NCI-H2227 treated with DMSO at 0.1 percent for 48 hours (cell line): ENCODE data around the gene MTMR10.

ENCODE experiments used
- DNase-seq: peaks from one replicate; lab custom pipeline; 2025; lab: John Stamatoyannopoulos, UW

Gene MTMR10, protein sequence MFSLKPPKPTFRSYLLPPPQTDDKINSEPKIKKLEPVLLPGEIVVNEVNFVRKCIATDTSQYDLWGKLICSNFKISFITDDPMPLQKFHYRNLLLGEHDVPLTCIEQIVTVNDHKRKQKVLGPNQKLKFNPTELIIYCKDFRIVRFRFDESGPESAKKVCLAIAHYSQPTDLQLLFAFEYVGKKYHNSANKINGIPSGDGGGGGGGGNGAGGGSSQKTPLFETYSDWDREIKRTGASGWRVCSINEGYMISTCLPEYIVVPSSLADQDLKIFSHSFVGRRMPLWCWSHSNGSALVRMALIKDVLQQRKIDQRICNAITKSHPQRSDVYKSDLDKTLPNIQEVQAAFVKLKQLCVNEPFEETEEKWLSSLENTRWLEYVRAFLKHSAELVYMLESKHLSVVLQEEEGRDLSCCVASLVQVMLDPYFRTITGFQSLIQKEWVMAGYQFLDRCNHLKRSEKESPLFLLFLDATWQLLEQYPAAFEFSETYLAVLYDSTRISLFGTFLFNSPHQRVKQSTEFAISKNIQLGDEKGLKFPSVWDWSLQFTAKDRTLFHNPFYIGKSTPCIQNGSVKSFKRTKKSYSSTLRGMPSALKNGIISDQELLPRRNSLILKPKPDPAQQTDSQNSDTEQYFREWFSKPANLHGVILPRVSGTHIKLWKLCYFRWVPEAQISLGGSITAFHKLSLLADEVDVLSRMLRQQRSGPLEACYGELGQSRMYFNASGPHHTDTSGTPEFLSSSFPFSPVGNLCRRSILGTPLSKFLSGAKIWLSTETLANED

DNA sequence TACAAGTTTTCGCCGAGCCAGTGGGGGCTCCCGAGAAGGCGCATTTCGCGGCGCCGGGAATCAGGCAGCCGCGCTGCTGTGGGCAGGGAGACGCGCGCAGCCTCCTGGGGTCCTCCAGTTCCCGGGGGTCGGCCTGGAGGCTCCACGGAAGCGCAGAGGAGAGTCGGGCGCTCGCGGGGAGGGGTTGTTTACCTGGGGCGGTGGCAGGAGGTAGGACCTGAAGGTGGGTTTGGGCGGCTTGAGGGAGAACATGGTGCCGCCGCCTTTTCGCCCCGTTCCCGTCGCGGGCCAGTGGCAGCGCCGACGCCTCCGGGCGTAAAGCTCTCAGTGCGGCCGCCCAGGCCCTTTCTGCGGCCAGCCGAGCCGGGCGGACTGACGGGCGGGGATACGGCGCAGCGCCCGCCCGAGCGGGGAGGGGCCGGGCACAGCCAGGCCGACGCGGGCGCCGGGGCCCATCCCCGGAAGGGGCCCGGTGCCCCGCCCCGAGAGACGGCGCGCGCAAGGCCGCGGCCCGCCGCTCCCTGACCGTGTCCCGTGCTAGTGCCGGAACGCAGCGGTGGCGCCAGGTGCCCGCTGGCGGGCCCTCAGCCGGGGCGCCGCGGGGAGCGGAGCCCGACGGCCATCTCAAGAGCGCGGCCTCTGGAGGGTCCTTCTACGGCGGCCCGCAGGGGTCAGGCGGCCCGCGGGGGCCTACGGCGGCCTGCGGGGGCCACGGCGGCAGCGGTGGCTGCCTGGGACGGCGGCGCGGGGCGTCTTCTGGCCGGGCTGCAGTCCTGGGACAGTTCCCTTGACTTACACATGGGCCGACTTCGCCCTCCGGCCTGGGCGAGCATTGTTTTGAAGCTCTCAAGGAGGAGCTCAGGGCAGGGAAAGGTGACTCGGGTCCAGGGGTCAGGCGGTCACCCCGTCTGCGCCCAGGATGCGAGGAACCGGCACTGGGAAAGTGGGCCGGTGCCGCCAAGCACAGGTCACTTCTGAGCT, at the start of gene MTMR10:
Gene MTMR10, minus strand, starts transcription at position 374 of the 981 bp plus-strand sequence. Its CDS starts 122 bp downstream, at position 252.
- DNase-seq, result peak; percentile 40

DNA sequence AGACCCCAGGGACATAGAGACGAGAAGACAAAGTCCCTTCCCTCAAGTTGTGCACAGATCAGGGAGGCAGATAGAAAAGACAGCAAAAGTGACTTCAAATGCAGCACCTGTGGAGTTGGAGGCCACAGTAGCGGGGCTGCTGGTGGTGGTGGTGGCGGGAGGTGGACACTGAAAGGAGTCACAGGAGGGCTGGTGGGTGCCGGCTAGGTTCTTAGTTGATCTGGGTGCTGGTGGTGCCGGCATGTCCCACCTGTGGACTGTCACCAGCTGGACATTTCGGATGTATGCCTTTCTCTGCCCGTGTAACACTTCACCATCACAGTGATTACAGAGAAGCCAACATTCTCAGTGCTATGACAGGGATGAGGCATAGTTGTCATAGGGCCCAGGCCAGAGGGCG, 49.2 kb upstream of the MTMR10 start:
- DNase-seq, result no peak

GRCh38 chr15:31039961-31040360, 48.5 kb upstream of the MTMR10 start:
- no peak for DNase-seq

GRCh38 chr15:31037731-31038477, 46.5 kb upstream of the MTMR10 start:
- no peak for DNase-seq

- DNase-seq, result no peak
Observed at GRCh38 chr15:31036783-31037182, 45.4 kb upstream of the MTMR10 start.

DNA sequence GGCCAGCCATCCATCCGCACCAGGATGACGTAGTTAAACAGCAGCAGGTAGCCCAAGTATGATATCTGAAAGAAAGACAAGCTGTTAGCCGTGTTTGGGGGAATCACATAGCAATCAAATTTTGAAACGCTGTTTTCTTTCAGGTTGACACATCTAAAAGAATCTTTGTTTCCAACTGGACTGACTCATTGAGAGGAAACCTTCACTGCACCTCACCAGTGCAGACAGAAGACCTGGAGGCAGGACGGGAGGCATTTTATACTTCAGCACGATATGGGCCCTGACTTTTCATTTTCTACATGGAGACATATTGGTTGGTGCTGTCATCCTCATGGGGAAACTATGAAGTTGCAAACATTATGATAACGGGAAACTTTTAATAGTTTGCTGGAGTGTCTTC, 44.2 kb upstream of the MTMR10 start:
- DNase-seq, result no peak

GRCh38 chr15:31034152-31034551, 42.7 kb upstream of the MTMR10 start:
- DNase-seq, result no peak

DNA sequence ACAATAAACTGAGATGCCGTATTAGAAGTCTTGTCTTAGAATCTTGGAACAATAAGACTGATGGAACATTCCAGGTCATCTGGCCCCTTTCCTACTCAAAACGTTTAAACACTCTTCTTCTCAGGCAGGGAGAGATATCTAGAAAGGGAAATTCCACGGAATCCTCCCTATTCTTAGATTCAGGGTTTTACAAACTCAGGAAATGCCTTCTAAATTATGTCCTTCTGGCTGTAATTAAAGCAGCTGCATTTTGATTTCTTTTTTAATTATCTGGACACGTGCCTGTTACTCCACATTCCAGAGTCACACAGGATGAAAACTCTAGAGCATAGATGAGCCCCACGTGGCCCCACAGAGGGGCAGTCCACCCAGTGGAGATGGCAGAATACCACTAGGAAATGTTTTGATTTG, 41.5 kb upstream of the MTMR10 start:
- DNase-seq, result no peak

- DNase-seq, result no peak
Observed at GRCh38 chr15:31031471-31032067, 40.1 kb upstream of the MTMR10 start.

- DNase-seq, result no peak
Observed at GRCh38 chr15:31027910-31028578, 36.6 kb upstream of the MTMR10 start.

DNA sequence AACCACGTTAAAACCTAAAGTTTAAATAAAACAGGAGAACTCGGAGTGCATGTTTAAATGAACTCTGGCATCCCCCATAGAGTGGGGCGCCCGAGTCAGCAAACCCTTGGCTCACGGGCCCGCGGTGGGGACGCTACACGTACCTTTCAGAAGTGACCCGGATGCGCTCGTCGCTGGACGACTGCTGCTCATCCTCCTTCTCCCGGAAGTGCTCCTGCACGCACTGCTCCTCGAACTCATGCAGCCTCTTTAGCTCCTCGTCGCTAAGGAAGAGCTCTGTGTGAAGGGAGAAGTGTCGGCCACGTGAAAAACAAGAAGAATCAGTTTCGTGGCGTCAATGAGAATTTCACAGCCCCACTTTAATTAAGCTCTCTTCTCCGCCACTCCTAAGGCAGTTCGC, 34.6 kb upstream of the MTMR10 start:
- no peak for DNase-seq

- no peak for DNase-seq
Observed at GRCh38 chr15:31024979-31025378, 33.6 kb upstream of the MTMR10 start.

- DNase-seq, result no peak
Observed at GRCh38 chr15:31024330-31024729, 32.9 kb upstream of the MTMR10 start.

- DNase-seq, result no peak
Observed at GRCh38 chr15:31023841-31024240, 32.4 kb upstream of the MTMR10 start.

GRCh38 chr15:31021067-31021665, 29.7 kb upstream of the MTMR10 start:
- no peak for DNase-seq

- no peak for DNase-seq
Observed at GRCh38 chr15:31020542-31020941, 29.1 kb upstream of the MTMR10 start.

GRCh38 chr15:31019986-31020385, 28.6 kb upstream of the MTMR10 start:
- DNase-seq, result no peak

DNA sequence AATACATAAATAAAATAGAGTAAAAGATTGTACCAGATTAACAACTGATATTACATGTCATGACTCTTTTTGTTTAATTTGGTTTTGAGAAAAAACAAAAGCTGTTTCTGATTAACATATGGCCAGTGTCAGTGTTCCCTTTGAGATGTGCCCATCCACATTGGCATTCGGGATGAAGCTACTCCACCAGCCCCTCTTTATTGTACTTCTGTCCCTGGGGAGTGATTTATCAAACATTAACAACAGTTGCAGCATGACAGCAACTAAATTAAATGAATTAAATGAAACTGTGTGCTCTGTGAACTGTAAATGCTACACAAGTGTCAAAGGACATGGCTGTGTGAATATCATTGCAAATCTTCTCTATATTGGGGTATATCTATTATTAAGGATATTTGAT, 25.9 kb upstream of the MTMR10 start:
- no peak for DNase-seq

DNA sequence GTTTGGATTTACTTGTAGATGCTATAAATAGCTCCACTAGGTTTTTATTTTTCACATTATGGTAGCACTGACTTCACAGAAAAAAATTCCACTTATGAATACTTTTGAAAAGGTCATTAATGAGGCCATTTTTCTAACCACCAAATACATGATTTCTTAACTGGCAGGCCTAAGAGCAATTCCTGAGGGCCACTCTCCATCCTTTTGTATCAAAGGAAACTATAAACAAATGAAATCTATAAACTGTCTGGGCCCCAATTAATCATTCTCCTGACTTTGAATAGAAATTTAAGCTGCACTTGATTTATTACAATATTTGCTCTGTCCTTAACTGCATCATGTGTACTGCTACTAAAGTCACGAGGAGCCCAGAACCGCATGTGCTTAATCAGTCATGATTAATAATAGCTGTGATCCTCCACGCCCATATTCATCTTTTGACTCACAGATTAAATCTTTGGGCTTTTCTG, 25.1 kb upstream of the MTMR10 start:
- no peak for DNase-seq

DNA sequence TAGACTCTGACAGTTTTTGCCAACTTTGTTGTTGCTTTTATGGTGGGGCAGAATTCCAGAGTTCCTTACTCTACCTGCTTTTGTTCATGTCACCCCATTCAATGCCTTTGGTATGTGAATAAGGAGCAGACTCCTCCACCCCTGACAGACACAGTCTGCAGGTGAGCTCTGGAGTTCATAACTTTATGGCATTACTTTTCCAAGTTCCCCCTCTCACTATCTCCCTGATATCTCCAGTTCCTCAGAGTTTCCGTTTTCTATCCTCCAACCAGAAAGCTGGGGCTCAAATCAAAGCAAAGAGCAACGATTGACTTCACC, 23.1 kb upstream of the MTMR10 start:
- no peak for DNase-seq
